Upper lobe of right lung (tissue), 1 donor: ENCODE results near the gene SULT1C4. TPM values are rescaled to one million over a fixed set of nuclear protein-coding genes. Genes with fewer than 3 reads are reported as not detected.

Experiments
- ATAC-seq: fragments of 200-7000 bp; cut with Tn5 transposase; one replicate; pipeline ENCODE4 v1.9.1; 2020; ENCODE audit warnings: mild to moderate bottlenecking, moderate library complexity
- DNase-seq: peaks from one replicate; pipeline ENCODE4 v3.0.0-alpha.2; 2020
- H3K27ac ChIP-seq: fragments of 200-600 bp; one replicate; pipeline ENCODE4 v1.8.0; 2022
- H3K27me3 ChIP-seq: fragments of 200-600 bp; one replicate; pipeline ENCODE4 v1.8.0; 2022; ENCODE audit warnings: mild to moderate bottlenecking
- H3K36me3 ChIP-seq: fragments of 200-600 bp; one replicate; pipeline ENCODE4 v1.8.0; 2022
- H3K4me1 ChIP-seq: fragments of 200-600 bp; one replicate; pipeline ENCODE4 v1.8.0; 2022
- H3K4me3 ChIP-seq: fragments of 200-600 bp; one replicate; pipeline ENCODE4 v1.8.0; 2022; ENCODE audit warnings: mild to moderate bottlenecking
- H3K9me3 ChIP-seq: fragments of 200-600 bp; one replicate; pipeline ENCODE4 v1.8.0; 2022
- intact Hi-C: fragments of 100-400 bp; cut with DNase I; formaldehyde crosslinking; loops from one replicate; pipeline ENCODE4 v1.11.0; 2022
- total RNA-seq: library from RNA; stranded (reverse); fragmentation: NEBNext Ultra II Directional; extraction: Animal tissue kit (Norgen Biotek cat#: 25700); gene quantifications from one replicate; pipeline ENCODE4 v1.2.1, GENCODE V29; 2021
- TF ChIP-seq, protein P1 (sequence below): fragments of 200-600 bp; IDR thresholded peaks from one replicate; pipeline ENCODE4 v1.8.0; 2022; ENCODE audit warnings: antibody characterized with exemption
- donor health status: DM: no; HTN: yes; CAD: no; lungs with severe emphysema.

The SULT1C4 gene
- total RNA-seq, 1 donor from 2014 or later, result 11.6 TPM

GRCh38 chr2:108364676-108365297 lies 13.0 kb upstream of the SULT1C4 start:
- no peaks in the 10 kb centered on the region for H3K27me3 ChIP-seq
- no peaks in the 10 kb centered on the region for H3K9me3 ChIP-seq
- no peak overlapping the region for H3K4me3 ChIP-seq
- ATAC-seq, result no peak
- no peaks in the 10 kb centered on the region for H3K4me1 ChIP-seq
- H3K27ac ChIP-seq, result no peak overlapping the region
- TF ChIP-seq, protein P1, sequence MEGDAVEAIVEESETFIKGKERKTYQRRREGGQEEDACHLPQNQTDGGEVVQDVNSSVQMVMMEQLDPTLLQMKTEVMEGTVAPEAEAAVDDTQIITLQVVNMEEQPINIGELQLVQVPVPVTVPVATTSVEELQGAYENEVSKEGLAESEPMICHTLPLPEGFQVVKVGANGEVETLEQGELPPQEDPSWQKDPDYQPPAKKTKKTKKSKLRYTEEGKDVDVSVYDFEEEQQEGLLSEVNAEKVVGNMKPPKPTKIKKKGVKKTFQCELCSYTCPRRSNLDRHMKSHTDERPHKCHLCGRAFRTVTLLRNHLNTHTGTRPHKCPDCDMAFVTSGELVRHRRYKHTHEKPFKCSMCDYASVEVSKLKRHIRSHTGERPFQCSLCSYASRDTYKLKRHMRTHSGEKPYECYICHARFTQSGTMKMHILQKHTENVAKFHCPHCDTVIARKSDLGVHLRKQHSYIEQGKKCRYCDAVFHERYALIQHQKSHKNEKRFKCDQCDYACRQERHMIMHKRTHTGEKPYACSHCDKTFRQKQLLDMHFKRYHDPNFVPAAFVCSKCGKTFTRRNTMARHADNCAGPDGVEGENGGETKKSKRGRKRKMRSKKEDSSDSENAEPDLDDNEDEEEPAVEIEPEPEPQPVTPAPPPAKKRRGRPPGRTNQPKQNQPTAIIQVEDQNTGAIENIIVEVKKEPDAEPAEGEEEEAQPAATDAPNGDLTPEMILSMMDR, result no peak
- intact Hi-C loops, result no loop called here
- DNase-seq, result no peak
- H3K36me3 ChIP-seq, result no peaks in the 10 kb centered on the region

- no peak for ATAC-seq
- no peak overlapping the region for H3K27ac ChIP-seq
- no peak for DNase-seq
- no peaks in the 10 kb centered on the region for H3K27me3 ChIP-seq
- TF ChIP-seq, protein P1, result no peak
- no peaks in the 10 kb centered on the region for H3K9me3 ChIP-seq
- intact Hi-C loops, result no loop called here
- no peak overlapping the region for H3K4me3 ChIP-seq
- no peaks in the 10 kb centered on the region for H3K4me1 ChIP-seq
- no peaks in the 10 kb centered on the region for H3K36me3 ChIP-seq
These were observed 12.1 kb upstream of the SULT1C4 start for GRCh38 chr2:108365656-108366055.

DNA sequence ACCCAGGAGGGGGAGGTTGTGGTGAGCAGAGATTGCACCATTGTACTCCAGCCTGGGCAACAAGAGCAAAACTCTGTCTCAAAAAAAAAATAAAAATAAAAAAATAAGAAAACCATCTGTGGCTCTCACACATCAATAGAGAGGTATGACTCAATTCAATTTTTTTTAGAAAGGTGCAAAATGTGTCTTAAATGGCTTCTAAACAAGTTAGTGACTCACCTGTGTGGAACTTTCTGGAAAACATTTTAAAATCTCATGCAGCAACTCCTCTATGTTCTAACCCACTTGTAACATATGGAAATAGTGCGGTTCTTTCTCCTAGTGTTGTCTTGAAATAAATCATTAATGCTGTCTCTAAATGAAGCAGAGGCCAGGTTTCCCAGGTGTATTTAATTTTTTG lies 10.7 kb upstream of the SULT1C4 start:
- no peak for ATAC-seq
- no peak for DNase-seq
- no peaks in the 10 kb centered on the region for H3K9me3 ChIP-seq
- TF ChIP-seq, protein P1, result no peak
- no peak overlapping the region for H3K4me3 ChIP-seq
- no peaks in the 10 kb centered on the region for H3K36me3 ChIP-seq
- no peaks in the 10 kb centered on the region for H3K27me3 ChIP-seq
- intact Hi-C loops, result no loop called here
- H3K27ac ChIP-seq, result no peak overlapping the region
- H3K4me1 ChIP-seq, result no peaks in the 10 kb centered on the region

GRCh38 chr2:108367561-108368175 lies 10.1 kb upstream of the SULT1C4 start:
- Histone ChIP-seq H3K27me3 (no peaks in the 10 kb centered on the region), H3K9me3 (no peaks in the 10 kb centered on the region), H3K4me1 (no peaks in the 10 kb centered on the region), H3K4me3 (no peak overlapping the region), H3K36me3 (no peaks in the 10 kb centered on the region), H3K27ac (no peak overlapping the region)
- ATAC-seq (no peak), DNase-seq (no peak)
- TF ChIP-seq, protein P1, result no peak
- intact Hi-C loops, result no loop called here

- Histone ChIP-seq H3K4me1 (no peaks in the 10 kb centered on the region), H3K27ac (no peak overlapping the region), H3K4me3 (no peak overlapping the region), H3K36me3 (no peaks in the 10 kb centered on the region), H3K27me3 (no peaks in the 10 kb centered on the region), H3K9me3 (no peaks in the 10 kb centered on the region)
- intact Hi-C loops, result no loop called here
- TF ChIP-seq, protein P1, result no peak
- DNase-seq (no peak), ATAC-seq (no peak)
These were observed 8.6 kb upstream of the SULT1C4 start for GRCh38 chr2:108369153-108369552.
